GM21390 (cell line): Measurements from ENCODE around the gene PNMT.

Source experiments
- ATAC-seq: cut with Tn5 transposase; IDR thresholded peaks from one replicate; pipeline ENCODE4 v1.9.1; 2021; ENCODE audit not compliant: unreplicated experiment

PNMT gene, protein sequence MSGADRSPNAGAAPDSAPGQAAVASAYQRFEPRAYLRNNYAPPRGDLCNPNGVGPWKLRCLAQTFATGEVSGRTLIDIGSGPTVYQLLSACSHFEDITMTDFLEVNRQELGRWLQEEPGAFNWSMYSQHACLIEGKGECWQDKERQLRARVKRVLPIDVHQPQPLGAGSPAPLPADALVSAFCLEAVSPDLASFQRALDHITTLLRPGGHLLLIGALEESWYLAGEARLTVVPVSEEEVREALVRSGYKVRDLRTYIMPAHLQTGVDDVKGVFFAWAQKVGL

DNA sequence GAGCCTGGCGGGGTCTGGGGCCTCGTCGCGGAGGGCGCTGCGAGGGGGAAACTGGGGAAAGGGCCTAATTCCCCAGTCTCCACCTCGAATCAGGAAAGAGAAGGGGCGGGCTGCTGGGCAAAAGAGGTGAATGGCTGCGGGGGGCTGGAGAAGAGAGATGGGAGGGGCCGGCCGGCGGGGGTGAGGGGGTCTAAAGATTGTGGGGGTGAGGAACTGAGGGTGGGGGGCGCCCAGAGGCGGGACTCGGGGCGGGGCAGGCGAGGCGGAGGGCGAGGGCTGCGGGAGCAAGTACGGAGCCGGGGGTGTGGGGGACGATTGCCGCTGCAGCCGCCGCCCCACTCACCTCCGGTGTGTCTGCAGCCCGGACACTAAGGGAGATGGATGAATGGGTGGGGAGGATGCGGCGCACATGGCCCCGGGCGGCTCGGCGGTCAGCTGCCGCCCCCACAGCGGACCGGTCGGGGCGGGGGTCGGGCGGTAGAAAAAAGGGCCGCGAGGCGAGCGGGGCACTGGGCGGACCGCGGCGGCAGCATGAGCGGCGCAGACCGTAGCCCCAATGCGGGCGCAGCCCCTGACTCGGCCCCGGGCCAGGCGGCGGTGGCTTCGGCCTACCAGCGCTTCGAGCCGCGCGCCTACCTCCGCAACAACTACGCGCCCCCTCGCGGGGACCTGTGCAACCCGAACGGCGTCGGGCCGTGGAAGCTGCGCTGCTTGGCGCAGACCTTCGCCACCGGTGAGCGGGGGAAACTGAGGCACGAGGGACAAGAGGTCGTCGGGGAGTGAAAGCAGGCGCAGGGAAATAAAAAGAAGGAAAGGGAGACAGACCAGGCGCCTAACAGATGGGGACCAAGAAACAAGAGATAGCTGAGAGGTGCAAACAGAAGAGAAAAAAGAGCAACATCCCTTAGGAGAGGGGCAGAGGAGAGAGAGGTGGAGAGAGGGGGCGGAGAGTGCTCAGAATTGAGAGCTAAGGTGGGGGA lies at the start of gene PNMT:
Gene PNMT (plus strand): TSS at position 509 of the 980 bp plus-strand sequence. CDS start 23 bp downstream, at position 532.
- no peak for ATAC-seq

DNA sequence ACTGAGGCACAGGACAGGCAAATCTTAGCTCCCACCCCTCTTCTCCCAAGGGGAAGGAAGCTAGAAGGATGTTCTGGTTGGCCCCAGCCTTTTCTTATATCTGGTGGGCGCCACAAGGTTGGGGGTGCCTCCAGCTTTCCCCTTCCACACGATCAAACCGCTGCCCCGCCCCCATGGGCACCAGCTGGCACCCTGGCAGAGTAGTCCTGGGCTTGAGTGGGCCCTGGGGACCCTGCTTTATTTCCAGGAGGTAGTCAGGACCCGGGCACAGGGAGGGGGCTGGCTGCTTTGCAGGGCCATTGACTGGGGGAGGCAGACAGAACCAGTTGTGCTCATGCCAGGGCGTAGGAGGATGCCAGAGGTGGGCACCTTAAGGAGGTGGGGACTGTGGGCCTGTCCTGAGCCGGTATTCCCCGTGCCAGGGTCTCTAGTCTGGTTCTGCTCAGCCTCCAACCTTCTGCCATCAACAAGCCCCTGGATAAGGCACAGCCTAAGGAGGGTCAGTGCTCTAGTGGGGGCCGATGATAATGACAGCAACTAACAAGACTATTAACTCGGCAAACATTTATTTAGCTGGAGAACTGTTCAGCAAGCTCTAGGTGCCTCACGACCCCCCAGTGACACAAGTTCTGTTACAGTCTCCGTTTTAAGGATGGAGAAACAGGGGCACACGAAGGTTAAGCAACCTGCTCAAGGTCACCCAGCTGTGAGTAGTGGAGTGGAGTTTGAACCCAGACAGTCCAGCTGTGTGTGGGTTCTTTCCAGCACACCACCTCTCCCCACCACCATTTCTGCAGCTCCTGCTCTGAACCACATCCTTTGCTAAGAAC lies 49.1 kb upstream of the PNMT start:
- no peak for ATAC-seq

DNA sequence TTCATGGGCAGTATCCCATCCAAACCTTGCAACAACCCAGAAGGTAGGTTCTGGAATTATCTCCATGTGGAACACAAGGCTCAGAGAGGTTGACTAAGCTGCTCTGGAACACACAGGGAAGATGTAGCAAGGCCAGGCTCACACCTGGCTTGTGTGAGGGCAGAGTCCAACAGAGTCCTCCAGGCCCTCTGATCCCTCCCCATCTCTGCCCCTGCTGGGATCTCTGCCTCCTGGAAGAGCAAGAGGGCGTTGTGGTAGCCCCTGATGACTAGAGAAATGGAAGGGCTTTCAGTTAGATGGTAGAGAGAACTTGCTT lies 48.5 kb upstream of the PNMT start:
- ATAC-seq: no peak

DNA sequence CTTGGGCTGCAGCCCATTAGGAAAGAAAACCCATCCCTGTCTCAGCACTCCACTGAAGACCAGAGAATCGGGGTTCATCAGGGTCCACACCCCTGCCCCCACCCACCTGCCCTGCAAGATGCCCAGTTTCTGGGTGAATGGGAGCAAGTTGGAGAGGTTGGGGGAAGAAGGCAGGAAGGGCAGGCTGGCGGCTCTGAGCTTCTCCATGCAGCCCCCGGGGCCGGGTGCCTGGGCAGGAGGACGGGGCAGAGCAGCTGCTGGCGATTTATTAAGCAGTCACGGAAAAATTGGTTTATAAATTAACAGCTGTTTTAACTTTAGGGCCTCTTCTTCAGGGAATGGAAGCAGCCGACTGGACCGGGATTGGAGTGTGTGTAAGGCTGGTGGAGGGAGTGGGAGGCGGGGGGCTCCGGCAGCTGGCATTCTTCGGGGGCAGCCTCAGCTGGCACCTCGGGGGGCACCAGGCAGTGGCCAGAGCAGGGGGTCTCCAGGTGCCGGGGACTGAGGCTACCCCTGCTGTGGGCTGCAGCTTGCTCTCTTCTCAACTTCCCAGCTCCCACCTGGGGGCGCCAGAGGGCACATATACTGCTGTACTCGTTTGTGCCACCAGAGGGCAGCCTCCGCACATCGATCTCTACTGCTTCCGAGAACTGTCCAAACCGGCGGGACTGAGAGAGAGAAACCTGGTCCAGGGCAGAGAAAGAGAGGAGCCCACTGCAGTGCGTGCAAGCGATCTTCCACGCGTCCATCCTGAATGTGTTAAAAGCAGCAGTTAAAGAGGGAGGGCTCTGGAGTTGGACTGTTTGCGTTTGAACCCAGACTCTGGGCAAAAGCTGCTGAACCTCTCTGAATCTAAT lies 46.5 kb upstream of the PNMT start:
- ATAC-seq: peak; percentile 57

DNA sequence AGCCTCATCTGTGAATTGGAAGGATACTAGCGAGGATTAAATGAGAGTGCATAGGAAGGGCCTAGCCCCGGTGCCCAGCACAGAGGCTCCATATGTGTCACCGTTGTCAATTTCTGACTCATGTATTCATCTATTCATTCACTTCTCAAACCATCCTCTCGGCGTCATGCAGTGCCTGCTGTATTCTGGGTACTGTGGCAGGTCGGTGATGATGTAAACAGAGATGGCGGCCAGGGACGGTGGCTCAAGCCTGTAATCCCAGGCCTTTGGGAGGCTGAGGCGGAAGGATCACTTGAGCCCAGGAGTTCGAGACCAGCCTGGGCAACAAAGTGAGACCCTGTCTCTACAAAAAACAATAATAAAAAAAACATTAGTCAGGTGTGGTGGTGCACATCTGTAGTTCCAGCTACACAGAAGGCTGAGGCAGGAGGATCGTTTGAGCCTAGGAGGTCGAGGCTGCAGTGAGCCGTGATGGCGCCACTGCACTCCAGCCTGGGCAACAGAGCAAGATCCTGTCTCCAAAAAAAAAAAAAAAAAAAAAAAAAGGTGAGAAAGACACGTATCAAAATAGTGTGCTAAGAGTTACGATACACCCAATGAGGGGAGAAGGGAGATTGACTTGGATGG lies 45.8 kb upstream of the PNMT start:
- peak; percentile 23 for ATAC-seq

DNA sequence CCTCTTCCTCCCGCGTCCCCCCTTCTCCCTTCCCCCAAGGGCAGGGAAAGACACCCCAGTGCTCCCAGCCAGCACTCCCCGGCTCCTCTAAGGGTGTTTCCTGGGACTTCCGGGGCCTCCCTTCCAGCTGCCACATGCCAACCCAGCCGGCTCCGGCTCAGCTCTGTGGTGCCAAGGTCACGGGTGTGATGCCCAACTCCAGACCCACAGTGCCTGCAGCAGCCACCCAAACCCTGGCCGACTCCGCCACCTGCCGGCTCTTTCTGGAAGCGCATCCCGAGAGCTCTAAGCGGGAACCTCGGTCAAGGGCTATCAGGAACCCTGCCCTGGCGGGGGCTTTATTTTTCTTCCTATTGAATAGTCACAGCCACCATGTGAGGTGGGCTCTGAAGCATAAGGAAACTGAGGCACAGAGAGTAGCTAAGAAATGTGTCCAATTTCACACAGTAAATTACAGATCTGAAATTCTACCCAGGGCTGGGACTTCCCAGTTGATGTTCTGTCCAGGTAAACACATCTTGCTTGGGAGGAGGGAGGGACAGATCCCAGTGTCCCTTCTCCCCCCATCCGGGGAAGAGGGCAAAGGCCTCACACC lies 44.8 kb upstream of the PNMT start:
- no peak for ATAC-seq

DNA sequence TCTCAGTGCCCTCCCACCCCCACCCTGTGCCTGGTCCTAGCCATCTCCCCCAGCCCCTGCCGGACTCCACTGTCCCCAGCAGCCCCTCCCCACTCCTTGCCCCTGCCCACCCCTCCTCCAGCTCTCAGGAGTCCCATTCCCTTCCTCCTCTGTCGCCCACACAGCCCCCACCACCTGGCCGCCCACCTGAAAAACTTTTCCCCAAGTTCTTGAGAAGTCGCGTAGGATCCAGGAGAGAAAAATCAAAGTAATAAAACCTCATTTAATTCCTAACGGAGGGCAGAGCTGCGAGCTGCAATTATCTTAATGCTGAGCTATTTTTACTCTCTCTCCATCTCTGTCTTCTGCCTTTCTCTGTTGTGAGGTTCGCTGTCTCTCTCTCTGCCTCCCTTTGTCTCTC lies 43.9 kb upstream of the PNMT start:
- no peak for ATAC-seq

DNA sequence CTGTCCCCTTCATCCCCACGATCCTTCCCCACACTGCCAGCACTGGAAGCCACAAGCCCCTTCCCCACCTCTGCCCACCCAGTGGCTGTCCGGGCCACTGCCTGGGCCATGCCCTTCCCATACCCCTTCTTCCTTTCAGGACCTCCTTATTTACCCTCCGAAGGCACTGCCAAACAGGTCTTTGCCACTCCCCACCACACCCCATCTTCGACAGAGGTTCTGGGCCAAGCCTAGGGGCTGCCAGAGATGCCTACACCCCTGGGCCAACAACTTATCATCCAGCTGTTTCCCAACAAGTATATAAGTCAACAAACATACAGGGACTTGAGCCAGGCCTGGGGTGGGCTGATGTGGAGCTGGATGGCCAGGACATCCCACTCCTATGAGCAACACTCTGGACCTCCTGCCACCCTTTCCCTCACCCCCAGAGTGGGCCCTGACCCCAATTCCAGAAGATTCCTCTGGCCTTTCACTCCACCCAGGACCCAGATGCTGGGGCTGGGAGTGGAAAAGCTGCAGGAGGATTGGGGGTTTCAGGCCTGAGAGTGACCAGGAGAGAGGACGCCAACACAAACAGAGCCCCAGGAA lies 43.0 kb upstream of the PNMT start:
- ATAC-seq: no peak

DNA sequence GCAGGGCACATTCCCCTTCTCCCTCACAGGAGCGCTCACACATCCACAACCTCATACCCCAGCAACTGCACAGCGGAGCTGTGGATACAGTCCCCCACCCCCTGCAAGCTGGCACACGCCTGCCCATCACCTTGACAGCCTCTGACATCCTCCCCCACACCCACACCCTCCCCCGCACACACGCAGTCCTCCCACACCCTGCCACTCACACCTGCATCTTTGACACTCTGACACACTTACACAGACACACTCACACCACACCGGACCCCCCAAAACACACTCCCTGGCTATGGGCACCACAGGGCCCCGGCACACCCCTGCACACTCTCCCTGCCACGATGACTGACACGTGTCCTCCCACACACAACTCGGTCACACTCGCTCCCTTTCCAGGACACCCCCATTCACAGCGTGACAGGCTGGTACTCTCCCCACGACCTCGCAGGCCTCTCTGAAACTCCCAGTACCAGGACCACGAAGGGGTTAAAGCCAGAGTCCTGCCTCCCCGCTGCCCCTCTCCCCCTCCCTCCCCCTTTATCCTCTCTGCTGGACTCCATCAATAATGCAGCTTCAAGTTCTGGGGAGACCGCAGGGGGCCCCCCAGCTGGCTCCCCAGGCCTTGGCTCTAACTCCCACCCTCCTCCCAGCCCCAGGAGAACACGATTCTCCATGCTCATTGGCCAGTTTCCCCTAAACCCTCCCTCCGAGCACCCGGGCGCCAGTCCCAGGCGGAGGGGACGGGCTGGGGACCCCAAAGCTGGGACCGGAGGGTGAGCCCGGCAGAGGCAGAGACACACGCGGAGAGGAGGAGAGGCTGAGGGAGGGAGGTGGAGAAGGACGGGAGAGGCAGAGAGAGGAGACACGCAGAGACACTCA lies 41.8 kb upstream of the PNMT start, which contains the start of gene PPP1R1B:
Gene PPP1R1B (plus strand): TSS at position 782 of the 876 bp plus-strand sequence. CDS start 441 bp downstream, outside the sequence.
- no peak for ATAC-seq

DNA sequence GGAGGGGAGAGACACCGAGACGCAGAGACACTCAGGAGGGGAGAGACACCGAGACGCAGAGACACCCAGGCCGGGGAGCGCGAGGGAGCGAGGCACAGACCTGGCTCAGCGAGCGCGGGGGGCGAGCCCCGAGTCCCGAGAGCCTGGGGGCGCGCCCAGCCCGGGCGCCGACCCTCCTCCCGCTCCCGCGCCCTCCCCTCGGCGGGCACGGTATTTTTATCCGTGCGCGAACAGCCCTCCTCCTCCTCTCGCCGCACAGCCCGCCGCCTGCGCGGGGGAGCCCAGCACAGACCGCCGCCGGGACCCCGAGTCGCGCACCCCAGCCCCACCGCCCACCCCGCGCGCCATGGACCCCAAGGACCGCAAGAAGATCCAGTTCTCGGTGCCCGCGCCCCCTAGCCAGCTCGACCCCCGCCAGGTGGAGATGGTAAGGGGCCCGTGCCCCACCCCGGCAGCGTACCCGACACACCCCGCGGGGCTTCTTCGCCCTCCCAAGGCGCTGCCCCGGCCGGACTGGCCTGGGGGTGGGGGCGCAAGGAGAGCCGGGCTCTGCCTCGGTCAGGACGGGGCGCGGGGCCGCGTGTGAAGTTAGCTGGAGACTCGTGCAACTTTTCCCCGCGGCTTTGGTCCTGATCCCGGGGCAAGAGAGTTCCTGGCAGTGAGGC lies 41.1 kb upstream of the PNMT start:
- ATAC-seq: no peak

DNA sequence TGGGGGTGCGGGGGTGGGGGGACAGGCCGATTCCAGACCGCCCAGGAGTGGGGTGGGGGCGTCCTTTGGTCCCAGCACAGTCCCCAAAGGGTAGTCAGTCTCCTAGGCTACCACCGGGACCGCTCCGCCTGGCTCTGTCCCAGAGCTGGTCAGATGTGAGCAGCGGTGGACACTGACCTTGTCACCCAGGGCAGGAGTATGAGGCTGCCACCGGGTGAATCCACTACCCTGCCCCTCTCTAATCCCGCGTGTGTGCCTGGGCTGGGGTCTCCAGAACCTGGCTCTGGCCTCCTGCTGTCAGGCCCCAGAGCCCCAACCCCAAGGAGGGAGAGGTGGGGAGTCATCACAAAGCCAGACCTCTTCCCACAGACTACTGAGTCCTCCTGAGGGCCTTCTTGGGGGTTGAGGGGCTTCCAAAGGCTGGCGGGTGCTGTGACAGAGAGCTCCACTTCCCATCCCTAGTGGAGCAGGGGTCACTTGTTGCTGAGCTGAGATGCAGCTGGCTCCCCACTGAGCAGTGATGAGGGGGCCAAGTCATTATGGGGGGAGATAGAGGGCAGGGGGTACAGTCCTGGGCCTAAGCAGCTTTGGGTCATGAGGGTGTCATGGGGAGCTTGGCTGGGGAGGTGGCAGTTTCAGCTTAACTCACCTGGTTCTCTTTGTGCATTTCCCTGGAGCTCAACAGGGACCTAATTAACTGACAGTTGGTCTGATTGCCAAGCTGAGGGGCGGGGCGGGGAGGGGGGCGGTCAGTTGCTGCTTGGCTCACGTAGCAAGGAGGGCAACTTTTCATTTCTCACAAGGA lies 40.3 kb upstream of the PNMT start:
- no peak for ATAC-seq

DNA sequence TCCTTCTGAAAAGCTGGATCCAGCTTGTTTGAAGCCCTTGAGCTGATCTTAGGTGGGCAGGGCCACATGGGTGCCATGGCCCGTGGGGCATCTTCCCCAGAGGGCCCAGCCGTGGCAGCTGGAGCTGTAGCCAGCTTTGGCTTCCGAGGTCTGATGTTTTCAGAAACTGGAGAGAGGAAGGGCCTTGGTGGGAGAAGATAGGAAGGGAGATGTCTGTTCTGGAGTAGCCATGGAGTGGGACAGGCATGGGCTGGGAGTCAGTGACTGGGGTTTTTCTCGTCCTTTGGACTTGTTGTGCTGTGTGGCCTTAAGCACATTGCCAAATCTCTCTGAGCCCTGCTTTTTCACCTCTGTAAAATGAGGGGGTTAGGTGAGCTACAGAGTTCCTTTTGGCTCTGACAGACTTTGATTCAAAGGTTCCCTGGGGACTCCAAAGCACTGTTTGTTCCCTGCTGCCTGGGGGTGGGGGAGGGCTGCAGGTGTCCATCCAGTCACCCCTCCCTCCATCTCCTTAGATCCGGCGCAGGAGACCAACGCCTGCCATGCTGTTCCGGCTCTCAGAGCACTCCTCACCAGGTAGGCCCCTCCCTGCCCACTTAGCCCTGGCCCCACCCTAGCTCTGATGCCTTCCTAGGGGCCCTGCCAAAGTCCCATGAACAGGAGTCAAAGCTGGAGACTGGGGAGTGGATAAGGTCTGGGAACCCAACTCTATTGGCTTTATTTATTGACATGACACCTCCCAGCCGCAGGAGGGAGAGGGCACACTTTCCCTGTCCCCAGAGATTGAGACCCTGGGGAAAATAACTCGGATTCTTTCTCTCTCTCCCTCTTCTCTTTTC lies 39.4 kb upstream of the PNMT start:
- ATAC-seq: no peak

DNA sequence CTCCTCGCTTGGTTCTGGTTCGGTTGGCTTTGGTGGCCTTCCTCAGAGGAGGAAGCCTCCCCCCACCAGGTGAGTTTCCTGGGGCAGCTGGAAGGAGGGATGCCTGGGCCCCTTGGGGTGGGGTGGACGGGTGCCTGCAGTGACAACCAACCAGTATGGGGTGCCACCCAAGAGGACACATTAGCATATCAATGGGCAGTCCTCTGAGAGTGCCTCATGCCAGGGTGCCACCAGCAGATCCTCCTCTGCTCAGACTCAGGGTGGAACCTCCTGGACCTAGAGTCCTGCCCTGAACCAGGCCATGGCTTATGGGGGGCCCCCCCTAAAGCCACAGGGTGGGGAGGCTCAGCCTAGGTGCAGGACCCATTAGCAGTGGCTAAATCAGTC lies 38.8 kb upstream of the PNMT start:
- no peak for ATAC-seq

DNA sequence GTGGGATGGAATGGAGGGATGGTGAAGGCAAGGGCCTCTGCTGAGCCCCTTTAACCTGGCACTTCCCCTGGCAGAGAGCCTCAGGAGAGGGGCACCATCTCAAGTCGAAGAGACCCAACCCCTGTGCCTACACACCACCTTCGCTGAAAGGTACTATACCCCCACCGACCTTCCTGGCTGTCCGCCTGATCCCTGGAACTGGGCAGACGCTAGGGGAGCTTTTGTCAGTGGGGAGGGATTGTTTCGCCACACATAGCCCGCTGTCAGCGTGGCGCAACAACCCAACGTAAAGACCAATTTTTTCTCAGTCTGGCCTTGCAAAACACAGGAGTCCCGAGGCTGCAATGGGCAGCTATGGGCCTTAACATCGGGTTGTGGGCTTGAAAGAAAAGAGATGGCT lies 38.4 kb upstream of the PNMT start:
- no peak for ATAC-seq

DNA sequence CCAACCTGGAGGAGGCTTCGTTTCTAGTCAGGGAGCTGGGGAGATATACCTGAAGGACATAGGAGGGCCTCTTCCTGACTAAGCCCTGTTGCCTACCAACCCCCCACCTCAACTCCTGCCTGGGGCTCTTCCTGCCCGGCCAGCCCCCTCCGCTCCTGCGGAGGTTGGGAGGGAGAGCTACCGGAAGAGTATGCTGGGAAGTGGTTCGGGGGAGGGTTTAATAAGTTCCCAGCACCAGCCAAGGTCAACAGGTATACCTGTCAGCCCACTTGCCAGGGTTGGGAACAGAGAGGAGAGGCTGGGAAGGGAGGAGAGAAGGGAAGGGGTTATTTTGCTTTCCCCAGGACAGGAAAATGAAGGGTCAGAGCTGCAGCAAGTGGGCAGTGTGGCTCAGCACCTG lies 36.9 kb upstream of the PNMT start:
- no peak for ATAC-seq
